ENCODE data around the gene UBE2F.

UBE2F gene

DNA sequence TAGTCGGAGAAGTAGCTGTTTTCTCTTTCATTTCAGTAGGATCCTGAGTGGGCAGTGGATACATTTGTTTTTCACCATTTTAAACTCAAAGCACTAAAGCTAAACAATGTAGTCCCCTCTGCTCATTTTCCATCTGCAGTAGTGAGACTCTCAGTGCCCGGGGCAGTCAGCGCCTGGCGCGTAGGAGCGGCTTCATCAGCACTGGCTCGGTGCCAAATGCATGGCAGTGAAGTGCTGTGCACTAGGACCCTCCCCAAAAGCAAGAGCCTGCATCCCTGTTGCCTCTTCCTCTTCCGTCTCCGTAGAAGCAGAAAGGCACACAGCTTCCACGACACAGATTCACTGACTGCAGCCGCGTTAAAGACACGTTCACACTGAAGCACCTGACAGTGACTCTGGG, 114.3 kb downstream of the UBE2F start:
- DNase-seq (ENCODE audit: low read depth) = no peak

DNA sequence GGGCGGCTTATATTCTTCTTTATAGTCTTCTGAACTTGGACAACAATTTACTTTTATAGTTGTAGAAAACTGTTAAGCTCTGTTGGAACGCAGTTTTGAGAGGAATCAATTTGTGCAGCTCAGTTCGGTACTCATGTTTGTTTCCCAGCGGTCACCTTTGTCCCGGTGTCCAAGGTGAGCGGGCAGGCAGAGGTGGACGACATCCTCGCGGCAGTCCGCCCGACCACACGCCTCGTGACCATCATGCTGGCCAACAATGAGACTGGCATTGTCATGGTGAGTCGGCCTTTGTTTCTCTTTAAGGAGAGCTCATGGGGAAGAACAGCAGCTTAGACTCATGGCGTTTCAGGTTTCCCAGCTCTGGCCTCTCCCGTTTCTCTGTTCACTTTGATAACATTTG, 114.7 kb downstream of the UBE2F start:
- no peak for DNase-seq (ENCODE audit: low read depth)

DNA sequence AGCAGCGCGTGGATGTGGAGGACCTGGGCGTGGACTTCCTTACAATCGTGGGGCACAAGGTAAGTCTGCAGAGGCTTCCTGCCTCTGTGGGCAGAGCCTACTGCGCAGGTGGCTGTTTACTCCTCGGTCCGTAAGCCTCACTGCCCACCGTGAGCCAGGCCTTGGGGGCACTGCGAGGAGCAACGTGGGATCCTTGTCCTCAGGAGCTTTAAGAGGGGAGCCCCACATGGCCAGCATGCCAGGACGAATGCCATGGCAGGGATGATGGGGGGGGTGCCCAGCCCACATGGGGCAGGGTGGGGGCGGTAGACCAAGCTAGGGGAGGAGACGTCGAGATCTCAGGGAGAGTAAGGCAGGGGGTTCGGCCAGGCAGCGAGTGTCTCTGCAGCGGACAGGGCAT, 115.3 kb downstream of the UBE2F start:
- no peak for DNase-seq (ENCODE audit: low read depth)

GRCh38 chr2:238082827-238083226, 116.0 kb downstream of the UBE2F start:
- DNase-seq (ENCODE audit: low read depth) = no peak

DNA sequence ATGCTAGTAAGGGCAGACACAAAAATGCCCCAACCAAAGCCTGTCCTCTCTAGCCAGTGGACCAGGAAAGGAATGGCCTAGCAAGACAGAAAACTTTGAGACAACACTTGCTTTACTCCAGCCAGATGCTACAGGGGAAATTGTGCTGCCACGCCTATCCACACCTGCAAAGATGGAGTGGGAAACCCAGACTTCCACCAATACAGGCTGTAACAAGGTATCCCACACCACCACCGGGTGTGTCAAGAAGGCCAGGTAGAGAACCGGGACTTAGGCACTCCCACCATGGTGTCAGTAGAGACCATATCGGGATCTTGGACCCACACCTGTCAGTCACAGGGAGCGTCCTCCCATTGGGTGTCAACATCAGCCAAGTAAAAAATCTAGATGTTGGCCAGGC, 117.1 kb downstream of the UBE2F start:
- DNase-seq (ENCODE audit: low read depth) = no peak

GRCh38 chr2:238084761-238085160, 117.9 kb downstream of the UBE2F start:
- no peak for DNase-seq (ENCODE audit: low read depth)

- no peak for DNase-seq (ENCODE audit: low read depth)
These were observed 119.1 kb downstream of the UBE2F start for GRCh38 chr2:238085899-238086298.

GRCh38 chr2:238087211-238087610, 120.4 kb downstream of the UBE2F start:
- DNase-seq (ENCODE audit: low read depth) = no peak

GRCh38 chr2:238090887-238091286, 124.1 kb downstream of the UBE2F start:
- no peak for DNase-seq (ENCODE audit: low read depth)

GRCh38 chr2:238091436-238092060, 124.7 kb downstream of the UBE2F start:
- no peak for DNase-seq (ENCODE audit: low read depth)
